PC-9 (cell line): ENCODE measurements around the gene MIOS. TPM values are rescaled to one million over a fixed set of nuclear protein-coding genes. Genes with fewer than 3 reads are reported as not detected.

ENCODE experiments used
- BruUV-seq: library from RNA; stranded (reverse); fragments of 400-500 nt; replicated peaks from 2 replicates; lab custom pipeline; 2021; lab: Mats Ljungman, UMichigan
- CTCF ChIA-PET: fragments of 300-600 bp; sonication (Branson Sonifier 250); formaldehyde crosslinking; loops from one replicate; lab custom pipeline; 2022; ENCODE audit warnings: antibody characterized with exemption; lab: Charles Lee
- POLR2A ChIA-PET: fragments of 300-600 bp; sonication (Branson Sonifier 250); formaldehyde crosslinking; loops from one replicate; lab custom pipeline; 2022; ENCODE audit warnings: antibody characterized with exemption; ENCODE audit not compliant: unreplicated experiment; lab: Charles Lee
- DNase-seq, 2 experiments: peaks; one replicate each; pipeline versions ENCODE4 v3.0.0 to v3.0.0-alpha.2; 2015 to 2022; ENCODE audit warnings: mixed read lengths in 1 of 2
- H2AFZ ChIP-seq: fragments of 200-600 bp; sonication (generic); 2 replicates; pipeline ENCODE4 v1.8.1; 2017; ENCODE audit warnings: antibody characterized with exemption
- H3F3A ChIP-seq: fragments of 200-600 bp; sonication (generic); 2 replicates; pipeline ENCODE4 v1.8.1; 2017; ENCODE audit warnings: antibody characterized with exemption, mild to moderate bottlenecking, low read depth; ENCODE audit not compliant: insufficient read depth
- H3K27ac ChIP-seq: fragments of 200-600 bp; sonication (generic); 2 replicates; pipeline ENCODE4 v1.6.1; 2016; ENCODE audit warnings: mixed run types
- H3K27me3 ChIP-seq: fragments of 200-600 bp; sonication (generic); 2 replicates; pipeline ENCODE4 v1.6.1; 2016; ENCODE audit warnings: low read depth, mixed run types; ENCODE audit not compliant: insufficient read depth
- H3K36me3 ChIP-seq: fragments of 200-600 bp; sonication (generic); 2 replicates; pipeline ENCODE4 v1.6.1; 2016; ENCODE audit warnings: low read depth, mixed run types
- H3K4me1 ChIP-seq: fragments of 200-600 bp; sonication (generic); replicated peaks from 2 replicates; pipeline ENCODE4 v1.6.1; 2016; ENCODE audit warnings: mixed run types; ENCODE audit not compliant: insufficient read depth
- H3K4me2 ChIP-seq: fragments of 200-600 bp; sonication (generic); 2 replicates; pipeline ENCODE4 v1.6.1; 2017; ENCODE audit warnings: mixed run types
- H3K4me3 ChIP-seq: fragments of 200-600 bp; sonication (generic); 2 replicates; pipeline ENCODE4 v1.6.1; 2016; ENCODE audit warnings: mixed run types
- H3K79me2 ChIP-seq: fragments of 200-600 bp; sonication (generic); 2 replicates; pipeline ENCODE4 v1.6.1; 2017; ENCODE audit warnings: low read depth, mixed run types
- H3K9me2 ChIP-seq: fragments of 200-600 bp; sonication (generic); 2 replicates; pipeline ENCODE4 v1.8.1; 2017; ENCODE audit warnings: mild to moderate bottlenecking; ENCODE audit not compliant: insufficient read depth
- H3K9me3 ChIP-seq: fragments of 200-600 bp; sonication (generic); 2 replicates; pipeline ENCODE4 v1.8.1; 2016; ENCODE audit warnings: low read depth; ENCODE audit not compliant: insufficient read depth
- H4K20me1 ChIP-seq: fragments of 200-600 bp; sonication (generic); 2 replicates; pipeline ENCODE4 v1.8.1; 2017; ENCODE audit not compliant: insufficient read depth
- EZH2 ChIP-seq: fragments of 200-600 bp; sonication (generic); IDR thresholded peaks from 2 replicates; pipeline ENCODE4 v1.8.0; 2017; ENCODE audit warnings: antibody characterized with exemption, low read depth
- intact Hi-C: fragments of 100-400 bp; cut with micrococcal nuclease; formaldehyde crosslinking; loops from one replicate; pipeline ENCODE4 v1.10.0; 2022; ENCODE audit not compliant: unreplicated experiment
- total RNA-seq: library from RNA; stranded (reverse); gene quantifications from 2 replicates; pipeline ENCODE4 v1.2.3, GENCODE V29; 2021
- TF ChIP-seq, protein P1 (sequence below): fragments of 200-600 bp; sonication (generic); conservative IDR thresholded peaks from 2 replicates; pipeline ENCODE4 v1.6.1; 2017; ENCODE audit warnings: mixed run types, antibody characterized with exemption, mild to moderate bottlenecking, moderate library complexity

MIOS gene
- total RNA-seq, 1 experiment from 2014 or later: 42.0 TPM

DNA sequence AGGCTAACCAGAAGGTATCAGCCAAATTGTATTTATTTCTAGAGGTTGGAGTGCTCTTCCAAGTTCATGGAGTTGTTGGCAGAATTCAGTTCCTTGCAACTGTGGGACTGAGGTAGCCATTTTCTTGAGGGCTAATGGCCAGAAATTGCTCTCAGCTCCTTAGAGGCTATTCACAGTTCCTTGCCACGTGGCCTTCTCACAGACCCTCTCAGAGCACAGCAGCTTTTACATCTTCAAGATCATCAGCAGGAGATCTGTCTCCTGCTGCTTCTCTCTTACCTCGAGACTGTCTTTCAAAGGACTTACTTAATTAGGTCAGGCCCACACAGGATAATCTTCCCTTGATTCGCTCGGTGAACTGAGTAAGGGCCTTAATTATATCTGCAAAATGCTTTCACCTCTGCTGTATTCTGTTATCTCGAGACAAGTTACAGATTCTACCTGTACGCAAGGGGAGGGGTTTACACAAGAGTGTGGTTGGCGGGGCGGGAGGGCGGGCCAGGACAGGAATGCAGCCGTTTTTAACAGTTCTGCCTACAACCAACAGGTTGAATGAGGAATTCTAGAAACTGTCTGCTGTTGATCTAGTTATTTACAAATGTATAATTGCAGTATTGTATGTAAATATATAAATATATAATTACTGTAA is 15.0 kb downstream of the MIOS start:
- no peaks in the 10 kb centered on the region for H3K9me2 ChIP-seq
- H4K20me1 ChIP-seq: no peaks in the 10 kb centered on the region
- no peak for DNase-seq
- intact Hi-C loops: no loop called here
- BruUV-seq: no TSS peak
- no peaks in the 10 kb centered on the region for H3K4me1 ChIP-seq
- no peaks in the 10 kb centered on the region for H3K27me3 ChIP-seq
- H2AFZ ChIP-seq: no peak overlapping the region
- H3K27ac ChIP-seq: no peak overlapping the region
- POLR2A ChIA-PET: no interaction called here
- H3K36me3 ChIP-seq: peaks cover 23% of the 10 kb centered on the region; the same call in 1 of the 2 replicates
- CTCF ChIA-PET: no interaction called here
- H3K4me2 ChIP-seq: no peak overlapping the region
- H3K9me3 ChIP-seq: no peaks in the 10 kb centered on the region
- no peak for TF ChIP-seq EZH2
- TF ChIP-seq, protein P1, sequence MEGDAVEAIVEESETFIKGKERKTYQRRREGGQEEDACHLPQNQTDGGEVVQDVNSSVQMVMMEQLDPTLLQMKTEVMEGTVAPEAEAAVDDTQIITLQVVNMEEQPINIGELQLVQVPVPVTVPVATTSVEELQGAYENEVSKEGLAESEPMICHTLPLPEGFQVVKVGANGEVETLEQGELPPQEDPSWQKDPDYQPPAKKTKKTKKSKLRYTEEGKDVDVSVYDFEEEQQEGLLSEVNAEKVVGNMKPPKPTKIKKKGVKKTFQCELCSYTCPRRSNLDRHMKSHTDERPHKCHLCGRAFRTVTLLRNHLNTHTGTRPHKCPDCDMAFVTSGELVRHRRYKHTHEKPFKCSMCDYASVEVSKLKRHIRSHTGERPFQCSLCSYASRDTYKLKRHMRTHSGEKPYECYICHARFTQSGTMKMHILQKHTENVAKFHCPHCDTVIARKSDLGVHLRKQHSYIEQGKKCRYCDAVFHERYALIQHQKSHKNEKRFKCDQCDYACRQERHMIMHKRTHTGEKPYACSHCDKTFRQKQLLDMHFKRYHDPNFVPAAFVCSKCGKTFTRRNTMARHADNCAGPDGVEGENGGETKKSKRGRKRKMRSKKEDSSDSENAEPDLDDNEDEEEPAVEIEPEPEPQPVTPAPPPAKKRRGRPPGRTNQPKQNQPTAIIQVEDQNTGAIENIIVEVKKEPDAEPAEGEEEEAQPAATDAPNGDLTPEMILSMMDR: no peak
- H3K4me3 ChIP-seq: no peak overlapping the region
- H3K79me2 ChIP-seq: peaks cover 2% of the 10 kb centered on the region; the same call in 1 of the 2 replicates
- H3F3A ChIP-seq: no peaks in the 10 kb centered on the region

DNA sequence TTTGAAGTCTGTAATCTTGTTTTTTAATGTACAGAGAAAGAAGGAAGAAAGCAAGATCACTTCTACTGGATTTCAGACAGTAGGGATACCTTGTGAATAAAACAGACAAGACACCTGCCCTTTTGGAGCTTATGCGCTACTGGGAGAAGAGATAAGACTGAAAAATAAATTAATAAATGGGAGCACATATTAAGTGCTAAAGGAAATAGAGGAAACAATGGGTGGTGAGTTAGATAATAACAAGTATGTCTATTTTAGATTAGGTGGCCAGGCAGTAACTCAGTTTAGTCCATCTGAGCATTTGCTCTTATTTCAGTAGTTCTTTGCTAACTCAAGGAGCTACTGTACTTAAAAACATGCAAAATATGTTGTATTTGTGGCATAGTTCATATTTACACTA is 15.9 kb downstream of the MIOS start:
- Histone ChIP-seq H3K36me3 (peaks cover 24% of the 10 kb centered on the region; the same call in 1 of the 2 replicates), H3K4me1 (no peaks in the 10 kb centered on the region), H3K27me3 (no peaks in the 10 kb centered on the region), H3K4me2 (no peak overlapping the region), H3K27ac (no peak overlapping the region), H3K4me3 (no peak overlapping the region), H3K9me2 (no peaks in the 10 kb centered on the region), H4K20me1 (no peaks in the 10 kb centered on the region), H3K79me2 (peaks cover 2% of the 10 kb centered on the region; the same call in 1 of the 2 replicates), H3K9me3 (no peaks in the 10 kb centered on the region), H2AFZ (no peak overlapping the region), H3F3A (no peaks in the 10 kb centered on the region)
- TF ChIP-seq, protein P1: no peak
- TF ChIP-seq EZH2: no peak
- no peak for DNase-seq
- CTCF ChIA-PET: no interaction called here
- POLR2A ChIA-PET: interaction anchor here (0.6 kb wide), 1 partner anchor 744 kb away, joined by 5 read pairs; no protein-coding TSS in a partner anchor
- intact Hi-C loops: no loop called here
- no TSS peak for BruUV-seq

DNA sequence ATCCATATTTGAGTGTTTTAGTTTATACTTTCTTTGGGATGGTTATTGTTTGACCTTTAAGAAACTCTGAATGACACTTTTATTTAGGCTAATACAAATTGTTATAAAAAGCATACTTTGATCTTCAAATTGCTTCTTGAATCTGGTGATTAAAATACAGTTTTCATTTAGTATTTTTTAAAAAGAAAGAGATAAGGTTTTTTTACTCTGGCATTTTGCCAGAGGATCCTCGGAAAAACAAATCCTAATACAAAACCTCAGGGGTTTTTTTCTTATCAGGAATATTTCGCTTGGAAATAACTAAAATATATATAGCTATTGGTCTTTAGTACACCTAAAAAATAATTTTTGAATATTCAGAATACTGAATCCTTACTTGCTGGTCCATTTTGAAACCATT is 17.0 kb downstream of the MIOS start:
- no TSS peak for BruUV-seq
- ChIA-PET CTCF (no interaction called here), POLR2A (interaction anchor here (0.7 kb wide), 1 partner anchor 71 kb away, joined by 13 read pairs; no protein-coding TSS in a partner anchor)
- Histone ChIP-seq H3K36me3 (peaks cover 24% of the 10 kb centered on the region; the same call in 1 of the 2 replicates), H3K79me2 (peaks cover 2% of the 10 kb centered on the region; the same call in 1 of the 2 replicates), H3K9me3 (no peaks in the 10 kb centered on the region), H3K4me3 (no peak overlapping the region), H3K4me2 (no peak overlapping the region), H3F3A (no peaks in the 10 kb centered on the region), H3K4me1 (no peaks in the 10 kb centered on the region), H3K27me3 (no peaks in the 10 kb centered on the region), H4K20me1 (no peaks in the 10 kb centered on the region), H3K9me2 (no peaks in the 10 kb centered on the region), H2AFZ (no peak overlapping the region), H3K27ac (no peak overlapping the region)
- intact Hi-C loops: no loop called here
- no peak for DNase-seq
- TF ChIP-seq EZH2: no peak
